ENCODE results near the gene COPB2.

The COPB2 gene

DNA sequence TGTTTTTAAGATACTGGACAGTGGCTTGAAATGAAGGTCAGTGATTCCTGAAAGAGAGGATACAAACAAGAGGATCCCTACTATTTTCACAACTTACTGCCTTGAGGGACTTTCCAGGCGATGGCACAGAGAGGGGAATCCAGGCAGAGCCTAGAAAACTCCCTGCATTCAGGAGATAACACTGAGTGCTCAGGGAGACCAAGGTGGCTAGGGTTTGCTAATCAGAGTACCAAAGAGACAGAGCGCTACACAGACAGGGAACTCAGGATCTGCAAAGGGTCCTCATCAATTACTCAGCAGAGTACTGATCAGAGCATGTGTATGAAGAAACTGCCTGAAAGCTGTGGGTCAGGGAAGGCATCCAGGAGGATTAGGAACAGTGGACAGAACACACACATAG lies 57.4 kb downstream of the COPB2 start:
- Histone ChIP-seq H3K27me3 (no peaks in the 10 kb centered on the region), H3K36me3 (no peaks in the 10 kb centered on the region), H3K4me2 (no peak overlapping the region), H3K9me3 (no peaks in the 10 kb centered on the region), H3K4me1 (peaks cover 10% of the 10 kb centered on the region), H3K4me3 (no peak overlapping the region), H3K9ac (no peak overlapping the region), H3K27ac (no peak overlapping the region), H4K20me1 (no peaks in the 10 kb centered on the region)
- no peak for TF ChIP-seq Cebpa-rat (IDR thresholded peaks at IDR 0.05)

DNA sequence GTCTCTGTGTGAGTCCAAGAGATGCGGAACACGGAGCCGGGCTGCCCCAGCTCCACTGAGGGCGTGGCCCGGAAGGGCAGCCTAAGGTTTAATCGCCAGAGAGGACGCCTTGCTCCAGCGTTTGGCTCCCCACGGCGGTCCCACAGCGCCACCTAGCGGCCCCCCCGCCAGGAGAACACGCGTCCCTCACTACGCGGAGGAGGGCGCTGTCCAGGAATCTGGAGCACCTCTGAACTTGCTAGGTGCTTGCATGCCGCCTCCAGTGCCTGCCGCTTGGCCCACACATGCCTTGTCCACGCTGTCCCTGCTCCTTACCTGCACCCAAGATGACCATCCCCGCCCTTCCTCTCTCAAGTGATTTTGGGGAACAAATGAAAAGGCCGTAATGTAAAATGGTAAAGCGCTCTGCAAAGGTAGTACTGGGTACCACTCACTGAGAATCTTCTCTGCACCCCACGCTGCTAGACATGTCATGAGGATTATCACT lies 60.0 kb downstream of the COPB2 start:
- H3K36me3 ChIP-seq: no peaks in the 10 kb centered on the region
- H3K4me3 ChIP-seq: peak overlapping the region; percentile 41; the same call in 1 of the 2 replicates
- H3K9ac ChIP-seq: no peak overlapping the region
- H3K27me3 ChIP-seq: no peaks in the 10 kb centered on the region
- H3K4me2 ChIP-seq: peak overlapping the region; percentile 76
- H4K20me1 ChIP-seq: no peaks in the 10 kb centered on the region
- 0 out of 2 replicates have a peak, but pooled peaks cover 6% of the 10 kb centered on the region for H3K9me3 ChIP-seq
- H3K27ac ChIP-seq: no peak overlapping the region
- TF ChIP-seq Cebpa-rat (IDR thresholded peaks at IDR 0.05): no peak
- peaks cover 10% of the 10 kb centered on the region for H3K4me1 ChIP-seq

DNA sequence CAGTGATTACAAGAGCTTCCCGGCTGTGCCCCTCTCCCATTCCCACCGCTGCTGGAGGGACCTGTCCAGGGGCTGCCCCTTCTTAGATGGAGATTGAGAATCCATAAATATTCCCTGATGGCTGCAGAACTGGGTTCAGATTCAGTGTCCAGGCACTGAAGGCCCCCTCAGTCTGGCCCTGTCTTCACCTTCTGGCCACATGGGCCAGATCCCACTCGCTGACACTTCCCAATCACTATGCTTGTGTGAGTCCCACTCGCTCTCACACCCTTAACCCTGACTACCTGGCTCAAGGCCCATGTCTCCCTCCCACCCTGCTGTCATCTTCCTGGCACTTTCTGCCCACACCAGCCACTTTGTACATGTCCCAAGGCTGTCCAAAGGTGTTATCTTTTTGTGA lies 61.1 kb downstream of the COPB2 start:
- 0 out of 2 replicates have a peak, but pooled peaks cover 6% of the 10 kb centered on the region for H3K9me3 ChIP-seq
- H3K27me3 ChIP-seq: no peaks in the 10 kb centered on the region
- H3K36me3 ChIP-seq: no peaks in the 10 kb centered on the region
- no peak overlapping the region for H3K4me3 ChIP-seq
- H3K4me1 ChIP-seq: peaks cover 10% of the 10 kb centered on the region
- no peak overlapping the region for H3K27ac ChIP-seq
- H3K9ac ChIP-seq: no peak overlapping the region
- no peak for TF ChIP-seq Cebpa-rat (IDR thresholded peaks at IDR 0.05)
- no peaks in the 10 kb centered on the region for H4K20me1 ChIP-seq
- H3K4me2 ChIP-seq: no peak overlapping the region

DNA sequence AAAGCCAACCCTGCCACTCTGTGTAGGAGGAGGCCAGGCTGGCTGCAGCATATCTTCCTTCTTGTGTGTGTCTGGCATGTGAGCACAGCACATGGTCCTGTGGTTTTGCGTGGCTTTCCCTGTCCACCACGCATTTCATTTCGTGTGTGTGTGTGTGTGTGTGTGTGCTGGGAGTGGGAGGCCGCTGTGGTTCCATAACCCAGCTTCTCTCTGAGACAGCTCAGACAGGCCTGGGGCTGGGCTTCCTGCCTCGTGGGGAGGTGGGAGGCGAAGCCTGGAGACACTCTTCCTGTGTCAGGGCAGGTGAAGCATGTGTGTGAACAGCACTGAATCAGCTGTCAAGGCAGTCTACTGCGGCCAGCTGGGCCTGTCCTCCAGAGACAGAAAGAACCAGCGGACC lies 61.6 kb downstream of the COPB2 start:
- H3K27me3 ChIP-seq: no peaks in the 10 kb centered on the region
- H3K4me2 ChIP-seq: no peak overlapping the region
- no peaks in the 10 kb centered on the region for H4K20me1 ChIP-seq
- no peak for TF ChIP-seq Cebpa-rat (IDR thresholded peaks at IDR 0.05)
- H3K27ac ChIP-seq: no peak overlapping the region
- no peak overlapping the region for H3K9ac ChIP-seq
- H3K4me1 ChIP-seq: peaks cover 10% of the 10 kb centered on the region
- H3K4me3 ChIP-seq: no peak overlapping the region
- H3K36me3 ChIP-seq: no peaks in the 10 kb centered on the region
- 0 out of 2 replicates have a peak, but pooled peaks cover 6% of the 10 kb centered on the region for H3K9me3 ChIP-seq

DNA sequence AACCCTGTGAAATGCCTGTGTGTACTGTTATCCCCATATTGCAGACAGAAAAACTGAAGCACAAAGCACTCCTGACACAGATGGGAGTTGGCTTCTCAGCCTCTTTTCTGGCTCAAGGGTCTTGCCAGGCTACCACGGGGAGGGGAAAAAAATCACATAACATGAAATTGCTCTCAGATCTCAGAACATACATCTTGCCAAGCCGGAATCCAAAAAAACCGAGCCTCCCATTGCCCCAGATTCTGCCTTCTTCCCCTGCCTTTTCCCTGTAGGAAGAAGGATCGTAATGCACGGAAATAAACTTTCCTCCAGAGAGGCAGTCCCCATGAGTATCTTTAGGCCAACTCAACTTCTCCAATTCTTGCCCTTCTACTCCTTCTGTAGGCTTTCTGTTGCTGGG lies 62.2 kb downstream of the COPB2 start:
- Histone ChIP-seq H3K4me3 (no peak overlapping the region), H4K20me1 (no peaks in the 10 kb centered on the region), H3K4me2 (no peak overlapping the region), H3K4me1 (peaks cover 10% of the 10 kb centered on the region), H3K9ac (no peak overlapping the region), H3K9me3 (0 out of 2 replicates have a peak, but pooled peaks cover 6% of the 10 kb centered on the region), H3K27me3 (no peaks in the 10 kb centered on the region), H3K36me3 (no peaks in the 10 kb centered on the region), H3K27ac (no peak overlapping the region)
- no peak for TF ChIP-seq Cebpa-rat (IDR thresholded peaks at IDR 0.05)

DNA sequence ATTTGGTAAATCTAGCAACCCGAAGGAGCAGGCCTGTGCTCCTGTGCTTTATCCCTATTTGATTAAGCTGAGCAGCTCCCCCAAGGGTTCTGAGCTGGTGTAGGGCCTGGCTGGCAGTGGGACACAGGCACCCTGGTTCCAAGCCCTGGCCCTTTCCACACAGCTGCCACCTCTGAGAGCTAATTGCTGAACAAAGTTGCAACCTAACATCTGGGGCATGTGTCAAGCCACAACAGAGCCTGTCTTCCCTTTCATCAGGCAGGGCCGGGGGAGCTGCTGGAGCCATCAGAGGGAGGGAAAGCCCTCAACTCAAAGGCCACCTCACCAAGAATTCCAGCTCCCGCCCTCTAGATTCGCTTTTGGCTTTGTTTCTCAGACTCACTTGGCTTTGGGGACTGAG lies 62.7 kb downstream of the COPB2 start:
- H3K4me1 ChIP-seq: peaks cover 10% of the 10 kb centered on the region

DNA sequence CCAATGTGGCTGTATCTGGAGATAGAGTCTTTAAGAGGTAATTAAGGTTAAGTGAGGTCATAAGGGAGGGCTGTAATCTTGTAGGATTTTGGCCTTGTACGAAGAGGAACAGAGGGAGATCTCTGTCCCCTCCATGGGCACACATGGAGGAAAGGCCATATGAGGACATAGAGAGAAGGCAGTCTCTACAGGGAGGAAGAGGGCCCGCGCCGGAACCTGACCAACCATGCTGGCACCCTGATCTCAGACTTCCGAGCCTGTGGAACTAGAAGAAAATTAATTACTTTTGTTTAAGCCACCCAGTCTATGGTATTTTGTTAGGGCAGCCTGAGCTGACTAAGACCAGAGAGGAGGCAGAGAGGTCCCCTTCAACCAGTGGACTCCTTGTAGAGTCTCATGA lies 63.3 kb downstream of the COPB2 start:
- Histone ChIP-seq H3K9me3 (0 out of 2 replicates have a peak, but pooled peaks cover 6% of the 10 kb centered on the region), H3K36me3 (no peaks in the 10 kb centered on the region), H3K4me2 (no peak overlapping the region), H4K20me1 (no peaks in the 10 kb centered on the region), H3K9ac (no peak overlapping the region), H3K27ac (no peak overlapping the region), H3K4me1 (peaks cover 10% of the 10 kb centered on the region), H3K4me3 (no peak overlapping the region), H3K27me3 (no peaks in the 10 kb centered on the region)
- TF ChIP-seq Cebpa-rat (IDR thresholded peaks at IDR 0.05): no peak

More for the DNA sequence above, 62.7 kb downstream of the COPB2 start:
- Histone ChIP-seq H3K36me3 (no peaks in the 10 kb centered on the region), H3K27ac (no peak overlapping the region), H3K4me2 (no peak overlapping the region), H3K4me3 (no peak overlapping the region), H3K9me3 (0 out of 2 replicates have a peak, but pooled peaks cover 6% of the 10 kb centered on the region), H3K27me3 (no peaks in the 10 kb centered on the region), H4K20me1 (no peaks in the 10 kb centered on the region), H3K9ac (no peak overlapping the region)
- no peak for TF ChIP-seq Cebpa-rat (IDR thresholded peaks at IDR 0.05)

DNA sequence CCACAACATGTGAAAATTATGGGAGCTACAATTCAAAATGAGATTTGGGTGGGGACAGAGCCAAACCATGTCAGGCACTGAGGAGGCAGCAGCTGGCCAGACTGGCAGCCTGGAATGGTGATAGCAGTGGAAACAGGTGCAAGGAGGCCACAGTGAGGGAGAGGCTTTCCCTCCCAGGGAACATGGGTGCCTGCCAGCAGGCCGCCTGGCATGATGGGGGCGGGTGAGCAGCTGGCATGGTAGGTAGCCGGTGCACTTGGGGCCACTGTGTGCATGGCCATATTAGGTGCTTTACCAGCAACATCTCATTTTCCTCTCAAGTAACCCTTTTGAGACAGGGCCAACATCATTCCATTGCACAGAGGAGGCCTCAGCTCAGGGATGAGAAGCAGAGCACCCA lies 63.9 kb downstream of the COPB2 start:
- no peak overlapping the region for H3K9ac ChIP-seq
- H3K9me3 ChIP-seq: 0 out of 2 replicates have a peak, but pooled peaks cover 6% of the 10 kb centered on the region
- peaks cover 10% of the 10 kb centered on the region for H3K4me1 ChIP-seq
- H3K27me3 ChIP-seq: no peaks in the 10 kb centered on the region
- no peaks in the 10 kb centered on the region for H4K20me1 ChIP-seq
- H3K36me3 ChIP-seq: no peaks in the 10 kb centered on the region
- no peak overlapping the region for H3K27ac ChIP-seq
- H3K4me3 ChIP-seq: no peak overlapping the region
- H3K4me2 ChIP-seq: no peak overlapping the region
- no peak for TF ChIP-seq Cebpa-rat (IDR thresholded peaks at IDR 0.05)

DNA sequence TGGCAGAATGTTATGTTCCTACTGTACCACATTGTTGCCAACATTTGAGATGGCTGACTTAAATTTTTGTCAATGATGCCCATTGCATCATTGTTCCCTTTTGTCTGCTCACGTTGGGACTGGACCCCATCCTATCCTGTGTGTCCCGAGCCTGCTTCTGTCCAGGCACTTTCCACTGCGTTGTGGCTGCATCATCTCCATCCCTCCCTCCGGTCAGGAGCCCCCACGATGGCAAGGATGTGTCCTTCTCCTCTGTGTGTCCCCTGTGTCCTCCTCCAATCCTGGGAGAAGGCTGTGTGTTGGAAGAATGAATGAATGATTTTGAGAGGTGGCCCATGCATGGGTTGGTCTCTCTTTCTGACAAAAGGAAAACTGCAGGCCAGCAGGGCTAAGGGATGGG lies 65.0 kb downstream of the COPB2 start:
- Histone ChIP-seq H3K4me2 (no peak overlapping the region), H3K27me3 (no peaks in the 10 kb centered on the region), H3K4me1 (peaks cover 10% of the 10 kb centered on the region), H4K20me1 (no peaks in the 10 kb centered on the region), H3K9me3 (0 out of 2 replicates have a peak, but pooled peaks cover 6% of the 10 kb centered on the region), H3K9ac (no peak overlapping the region), H3K36me3 (no peaks in the 10 kb centered on the region), H3K4me3 (no peak overlapping the region), H3K27ac (no peak overlapping the region)
- TF ChIP-seq Cebpa-rat (IDR thresholded peaks at IDR 0.05): no peak

DNA sequence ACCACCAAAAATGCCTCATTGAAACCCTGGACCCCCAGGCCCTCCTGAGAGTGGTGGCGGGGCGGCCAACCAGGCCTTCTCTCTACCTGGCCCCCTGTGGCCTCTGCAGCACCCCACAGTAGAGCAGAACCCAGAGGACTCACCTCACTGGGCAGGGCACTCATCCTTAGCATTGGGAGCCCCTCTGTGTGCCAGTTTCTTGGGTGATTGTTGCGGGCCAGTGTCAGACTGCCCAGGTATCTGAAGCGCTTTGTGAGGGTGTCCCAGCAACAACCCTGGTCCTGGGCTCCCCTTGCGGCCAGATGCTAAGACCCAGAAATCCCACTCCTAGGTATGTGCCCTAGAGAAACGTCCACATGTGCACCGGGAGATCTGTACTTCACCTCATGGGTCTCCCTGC lies 66.3 kb downstream of the COPB2 start:
- Histone ChIP-seq H3K4me3 (no peak overlapping the region), H4K20me1 (no peaks in the 10 kb centered on the region), H3K27me3 (no peaks in the 10 kb centered on the region), H3K36me3 (no peaks in the 10 kb centered on the region), H3K27ac (no peak overlapping the region), H3K4me2 (no peak overlapping the region), H3K9ac (no peak overlapping the region), H3K4me1 (peaks cover 5% of the 10 kb centered on the region), H3K9me3 (0 out of 2 replicates have a peak, but pooled peaks cover 6% of the 10 kb centered on the region)
- TF ChIP-seq Cebpa-rat (IDR thresholded peaks at IDR 0.05): no peak

DNA sequence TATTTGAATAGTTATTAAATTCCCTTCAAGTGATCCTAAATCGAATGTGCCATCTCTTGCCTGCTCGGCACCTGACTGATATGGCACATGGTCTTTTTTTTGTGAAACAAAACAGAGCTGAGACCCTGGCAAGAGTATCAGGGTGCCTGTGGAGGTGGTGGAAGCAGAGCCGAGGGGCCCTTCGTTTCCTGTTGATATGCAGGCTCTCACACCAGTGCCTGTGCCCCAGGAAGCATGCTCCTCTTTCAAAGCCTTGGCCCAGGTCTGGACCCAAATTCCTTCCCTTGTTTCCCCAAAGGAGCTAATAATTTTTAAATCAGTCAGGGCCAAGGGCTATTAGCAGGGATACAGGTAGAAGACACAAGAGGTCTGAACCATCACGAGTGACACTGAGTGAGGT lies 67.1 kb downstream of the COPB2 start:
- Histone ChIP-seq H3K27me3 (no peaks in the 10 kb centered on the region), H3K4me3 (no peak overlapping the region), H3K9ac (no peak overlapping the region), H3K9me3 (0 out of 2 replicates have a peak, but pooled peaks cover 6% of the 10 kb centered on the region), H3K4me1 (no peaks in the 10 kb centered on the region; the same call in 1 of the 2 replicates), H4K20me1 (no peaks in the 10 kb centered on the region), H3K27ac (no peak overlapping the region), H3K4me2 (no peak overlapping the region), H3K36me3 (no peaks in the 10 kb centered on the region)
- no peak for TF ChIP-seq Cebpa-rat (IDR thresholded peaks at IDR 0.05)

Measured in BLaER1 (cell line).